Activated CD4-positive, CD25-positive, alpha-beta regulatory T cell treated with anti-CD3 and anti-CD28 coated beads, Interleukin-2, amount 50 U/mL, for 24 hours (primary cell): ENCODE measurements around the gene RAET1G.
"Not testable (repeated sequence)": the region's sequence is repeated elsewhere in the genome, so short reads cannot be mapped to it uniquely, and the experiment has no call there.

Source experiments
- ATAC-seq, 2 donors: fragments of 150-1000 bp; cut with Tn5 transposase; one replicate each; pipeline ENCODE4 v1.10.0; 2021; ENCODE audit warnings: mild to moderate bottlenecking in 1 of 2, moderate library complexity in 1 of 2

Gene RAET1G

DNA sequence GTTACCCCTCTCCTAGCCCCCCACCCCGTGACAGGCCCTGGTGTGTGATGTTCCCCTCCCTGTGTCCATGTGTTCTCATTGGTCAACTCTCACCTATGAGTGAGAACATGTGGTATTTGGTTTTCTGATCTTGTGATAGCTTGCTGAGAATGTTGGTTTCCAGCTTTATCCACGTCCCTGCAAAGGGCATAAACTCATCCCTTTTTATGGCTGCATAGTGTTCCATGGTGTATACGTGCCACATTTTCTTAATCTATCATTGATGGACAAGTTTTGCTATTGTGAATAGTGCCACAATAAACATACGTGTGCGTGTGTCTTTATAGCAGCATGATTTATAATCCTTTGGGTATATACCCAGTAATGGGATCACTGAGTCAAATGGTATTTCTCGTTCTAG, 31.1 kb downstream of the RAET1G start:
- not testable (repeated sequence) for ATAC-seq

DNA sequence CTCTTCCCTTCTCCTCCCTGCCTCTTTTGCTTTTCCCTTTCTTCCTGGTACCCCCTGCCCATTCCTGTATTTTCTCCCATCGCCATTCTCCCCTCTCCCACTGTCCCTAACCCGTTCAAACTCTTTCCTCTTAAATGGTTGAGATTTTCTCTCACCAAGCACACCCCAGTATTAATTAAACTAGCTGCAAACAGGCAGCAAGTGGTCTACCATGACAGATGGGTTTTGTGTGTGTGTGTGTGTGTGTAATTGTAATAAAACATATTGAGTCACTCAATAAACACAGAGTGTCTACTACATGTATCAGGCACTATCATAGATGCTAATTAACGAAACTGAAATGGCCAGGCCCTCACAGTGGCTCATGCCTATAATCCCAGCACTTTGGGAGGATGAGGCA, 31.7 kb downstream of the RAET1G start:
- no peak for ATAC-seq

DNA sequence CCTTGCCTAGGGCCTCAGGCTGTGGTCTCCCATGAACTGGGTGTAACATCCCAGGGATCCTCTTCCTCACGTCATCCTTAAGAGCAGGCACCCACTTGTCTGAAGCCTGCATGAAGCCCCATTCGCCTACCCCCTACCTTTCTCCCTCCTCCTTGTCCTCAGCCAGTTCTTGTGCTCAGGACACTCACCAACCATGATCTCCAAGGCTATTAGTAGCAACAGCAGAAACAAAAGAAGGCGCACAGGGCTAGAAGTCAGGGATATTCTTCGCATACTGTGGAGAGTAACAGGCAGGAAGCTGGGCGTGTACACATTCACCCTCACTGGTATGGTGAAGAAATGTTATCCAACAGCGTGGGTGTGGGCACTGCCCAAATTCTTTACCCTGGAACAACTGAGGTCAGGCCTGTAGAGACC, 32.3 kb downstream of the RAET1G start:
- no peak for ATAC-seq

DNA sequence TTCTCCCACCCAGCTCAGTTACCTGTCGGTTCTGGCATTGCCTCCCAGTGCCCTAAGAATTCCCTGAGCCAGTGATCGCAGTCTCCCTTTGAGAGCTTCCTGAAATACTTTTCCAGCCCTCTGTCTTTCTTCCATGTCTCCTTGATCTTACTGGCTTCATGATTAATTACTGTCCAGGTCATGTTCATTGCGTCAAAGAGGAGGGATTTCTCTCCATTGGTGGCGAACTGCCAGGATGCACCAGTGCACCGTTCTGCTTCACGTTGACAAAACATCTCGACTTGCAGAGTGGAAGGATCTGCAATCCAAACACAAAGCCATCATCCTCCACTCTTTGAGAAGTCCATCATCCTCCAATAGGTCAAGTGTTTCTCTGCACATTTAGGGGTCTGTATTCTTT, 33.6 kb downstream of the RAET1G start:
- ATAC-seq: no peak

DNA sequence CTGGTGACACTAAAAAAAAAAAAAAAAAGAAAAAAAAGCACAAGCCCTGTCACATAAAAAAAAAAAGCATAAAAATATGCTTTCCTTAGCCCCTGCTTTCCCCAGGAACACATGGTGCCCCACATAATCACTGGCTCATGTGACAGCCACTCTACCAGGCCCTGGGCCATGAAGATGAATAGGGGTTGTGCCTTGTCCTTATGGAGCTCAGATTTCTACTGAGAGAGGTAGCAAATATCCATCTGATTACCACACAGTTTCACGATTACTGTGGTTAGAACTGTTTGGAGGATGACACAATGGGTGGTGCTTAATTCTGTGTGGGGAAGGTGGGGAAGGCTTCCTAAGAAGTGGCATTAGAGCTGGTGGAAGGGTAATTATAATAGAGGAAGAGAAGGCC, 34.3 kb downstream of the RAET1G start:
- ATAC-seq: no peak

DNA sequence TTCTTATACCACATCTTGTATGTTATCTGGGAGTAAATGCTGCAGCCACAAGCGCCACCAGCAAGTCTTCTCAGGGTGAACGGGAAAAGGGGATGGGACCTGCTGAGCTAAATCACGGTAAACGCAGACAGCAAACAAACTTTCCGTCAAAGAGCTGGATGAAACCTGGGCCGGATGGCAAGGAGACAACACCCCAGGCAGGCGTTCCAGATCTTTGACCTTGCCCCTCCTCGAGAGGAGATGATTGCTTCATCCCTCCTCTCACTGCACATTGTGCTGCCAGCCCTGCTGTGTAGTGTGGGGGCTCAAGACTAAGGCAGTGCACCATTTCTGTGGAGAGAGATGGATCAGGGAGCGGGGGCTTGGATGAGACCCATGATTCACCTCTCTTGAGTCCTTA, 34.8 kb downstream of the RAET1G start:
- no peak for ATAC-seq

DNA sequence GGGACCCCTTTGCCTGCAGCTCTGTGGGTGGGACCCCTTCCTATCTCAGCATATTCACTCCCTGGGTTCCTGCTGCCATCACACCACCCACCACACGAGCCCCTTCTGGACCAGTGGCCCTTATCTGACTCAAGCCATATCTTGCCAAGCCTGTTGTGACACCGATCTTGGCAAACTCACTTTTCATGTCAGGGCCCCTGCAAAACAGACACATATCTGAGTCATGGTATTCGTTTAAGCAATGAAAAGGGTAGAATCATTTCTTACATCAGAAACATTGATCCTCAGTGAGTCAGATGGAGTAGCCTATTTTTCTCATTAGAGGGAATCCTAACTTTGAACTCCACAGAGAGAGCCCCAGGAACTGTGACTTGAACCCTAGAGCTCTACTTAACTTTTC, 35.6 kb downstream of the RAET1G start:
- no peak for ATAC-seq

DNA sequence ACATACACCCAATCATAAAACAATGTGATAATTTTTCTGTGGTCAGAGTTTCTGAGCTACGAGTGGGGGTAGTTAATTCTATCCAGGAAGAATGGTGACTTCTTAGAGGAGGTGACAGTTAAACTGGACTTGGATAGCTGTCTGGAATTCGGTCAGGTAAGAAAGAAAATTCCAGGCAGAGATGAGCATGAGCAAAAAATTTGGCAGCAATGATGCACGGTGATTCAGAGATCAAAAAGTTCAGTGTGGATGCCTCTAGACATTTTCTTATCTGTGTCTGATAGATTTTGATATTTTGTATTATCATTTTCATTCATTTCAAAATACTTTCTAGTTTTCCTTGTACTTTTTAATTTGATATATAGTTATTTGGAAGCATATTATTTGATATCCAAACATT, 37.0 kb downstream of the RAET1G start:
- ATAC-seq: no peak

DNA sequence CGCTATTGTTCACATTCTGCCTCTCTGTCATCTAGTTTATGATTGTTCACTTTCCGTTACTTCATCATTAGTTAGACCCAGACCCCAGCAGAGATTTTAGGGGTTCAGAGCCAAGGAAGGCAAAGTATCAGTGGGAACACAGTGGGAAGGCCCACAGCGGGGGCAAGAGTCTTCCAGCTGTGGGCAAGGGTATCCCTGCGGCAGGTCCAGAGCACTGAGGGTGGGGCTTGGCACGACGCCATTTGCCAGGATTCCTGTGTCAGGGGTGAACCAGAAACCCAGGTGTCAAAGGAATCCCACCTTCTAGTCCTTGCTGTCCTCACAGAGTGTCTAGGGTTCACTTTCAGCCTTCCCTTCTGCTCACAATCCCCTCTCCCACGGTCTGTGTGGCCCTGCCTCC, 38.3 kb downstream of the RAET1G start:
- no peak for ATAC-seq

DNA sequence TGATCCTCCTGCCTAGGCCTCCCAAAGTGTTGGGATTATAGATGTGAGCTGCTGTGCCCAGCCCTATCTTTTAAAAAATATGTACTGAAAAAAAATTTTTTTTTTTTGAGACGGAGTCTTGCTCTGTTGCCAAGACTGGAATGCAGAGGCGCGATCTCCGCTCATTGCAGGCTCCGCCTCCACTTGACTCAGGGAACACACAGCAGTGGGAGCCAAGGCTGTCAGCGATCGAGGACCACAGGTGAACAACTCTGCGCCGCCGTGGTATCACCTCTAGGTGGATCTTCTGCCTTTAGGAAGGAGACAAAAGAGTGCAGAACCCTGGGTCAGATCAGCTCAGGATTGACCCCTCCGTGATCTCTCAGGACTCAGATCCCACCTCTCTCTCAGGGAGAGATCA, 38.7 kb downstream of the RAET1G start:
- no peak for ATAC-seq

DNA sequence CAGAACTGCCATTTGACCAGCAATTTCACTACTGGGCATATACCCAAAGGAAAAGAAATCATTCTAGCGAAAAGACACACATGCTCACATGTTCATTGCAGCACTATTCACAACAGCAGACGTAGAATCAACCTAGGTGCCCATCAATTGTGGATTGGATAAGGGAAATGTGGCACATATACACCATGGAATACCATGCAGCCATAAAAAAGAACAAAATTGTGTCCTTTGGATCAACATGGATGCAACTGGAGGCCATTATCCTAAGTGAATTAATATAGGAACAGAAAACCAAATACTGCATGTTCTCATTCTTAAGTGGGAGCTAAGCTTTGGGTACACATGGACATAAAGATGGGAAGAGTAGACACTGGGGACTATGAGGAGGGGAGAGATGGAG, 41.1 kb downstream of the RAET1G start:
- no peak for ATAC-seq

DNA sequence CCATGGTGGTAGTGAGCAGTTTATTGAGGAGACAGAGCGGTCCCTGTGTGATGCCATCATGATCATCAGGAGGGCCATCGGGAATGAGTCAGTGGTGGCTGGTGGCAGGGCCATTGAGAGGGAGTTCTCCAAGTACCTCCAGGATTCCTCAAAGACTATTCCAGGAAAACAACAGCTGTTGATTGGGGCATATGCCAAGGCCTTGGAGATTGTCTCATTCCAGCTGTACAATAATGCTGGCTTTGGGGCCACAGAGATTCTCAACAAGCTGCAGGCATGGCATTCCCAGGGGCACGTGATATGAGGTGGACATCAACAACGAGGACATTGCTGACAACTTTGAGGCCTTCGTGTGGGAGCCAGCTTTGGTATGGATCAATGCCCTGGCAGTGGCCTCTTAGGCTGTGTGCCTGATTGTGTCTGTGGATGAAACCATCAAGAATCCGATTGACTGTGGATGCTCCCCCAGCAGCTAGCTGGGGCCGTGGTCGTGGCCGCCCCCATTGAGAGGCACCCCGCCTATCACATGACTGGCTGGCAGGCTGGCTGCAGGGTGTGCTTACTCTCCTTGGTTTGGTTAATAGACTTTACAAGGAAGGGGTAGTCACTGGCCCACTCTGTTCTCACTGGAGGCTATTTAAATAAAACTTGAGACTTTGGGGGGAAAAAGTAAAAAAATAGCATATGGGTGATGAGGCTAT, 41.7 kb downstream of the RAET1G start:
- ATAC-seq: no peak

DNA sequence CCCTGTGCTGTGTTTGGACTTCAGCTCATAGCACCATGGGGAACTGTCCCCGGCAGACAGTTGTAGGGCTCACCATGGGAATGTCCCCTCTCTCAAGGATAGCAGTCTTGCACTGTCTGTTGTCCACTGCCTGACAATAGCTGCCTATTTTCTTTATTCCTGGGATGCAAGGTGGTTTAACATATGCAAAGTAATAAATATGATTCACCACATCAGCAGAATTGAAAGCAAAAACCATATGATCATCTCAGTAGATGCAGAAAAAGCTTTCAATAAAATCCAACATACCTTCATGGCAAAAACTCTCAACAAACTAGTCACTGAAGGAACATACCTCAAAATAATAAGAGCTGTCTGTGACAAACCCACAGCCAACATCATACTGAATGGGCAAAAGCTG, 45.3 kb downstream of the RAET1G start:
- no peak for ATAC-seq

DNA sequence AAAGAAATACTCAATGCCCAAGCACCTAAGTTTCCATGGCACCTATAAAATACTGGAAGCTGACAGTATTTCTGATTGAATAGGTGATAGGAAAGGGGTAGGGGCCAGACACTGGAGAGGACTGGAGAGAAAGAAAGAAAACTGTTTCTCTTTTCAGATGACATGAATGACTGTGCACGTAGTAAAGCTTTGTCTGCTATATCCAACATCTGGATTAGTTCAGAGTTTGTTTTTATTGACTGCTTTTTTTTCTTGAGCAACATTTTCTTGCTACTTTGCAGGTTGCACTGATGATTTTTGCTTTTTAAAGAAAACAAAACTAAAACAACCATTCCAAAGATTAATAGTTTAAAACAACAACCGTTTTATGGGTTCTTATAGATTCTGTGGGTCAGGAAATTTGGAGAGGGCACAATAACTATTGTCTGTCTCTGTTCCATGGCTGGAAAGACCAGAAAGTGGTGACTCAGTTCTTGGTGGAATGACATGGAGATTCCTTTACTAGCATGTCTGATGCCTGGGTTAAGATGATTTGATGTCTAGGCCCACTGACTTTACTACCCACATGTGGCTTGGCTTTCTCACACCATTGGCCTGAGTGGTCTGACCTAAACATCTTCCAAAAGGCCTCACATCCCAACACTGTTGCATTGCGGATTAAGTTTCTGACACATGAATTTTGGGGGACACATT, 46.5 kb downstream of the RAET1G start:
- no peak for ATAC-seq

DNA sequence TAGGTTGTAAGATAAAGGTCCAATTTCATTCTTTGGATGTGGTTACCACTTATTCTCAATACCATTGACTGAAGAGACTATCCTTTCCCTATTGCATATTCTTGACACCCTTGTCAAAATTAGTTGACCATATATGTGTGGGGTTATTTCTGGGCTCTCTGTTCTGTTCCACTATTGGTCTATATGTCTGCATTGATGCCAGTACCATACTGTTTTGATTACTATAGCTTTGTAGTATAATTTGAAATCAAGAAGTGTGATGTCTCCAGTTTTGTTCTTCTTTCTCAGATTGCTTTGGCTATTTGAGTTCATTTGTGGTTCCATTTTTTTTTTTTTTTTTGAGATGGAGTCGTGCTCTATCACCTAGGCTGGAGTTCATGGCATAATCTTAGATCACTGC, 50.7 kb downstream of the RAET1G start:
- no peak for ATAC-seq

DNA sequence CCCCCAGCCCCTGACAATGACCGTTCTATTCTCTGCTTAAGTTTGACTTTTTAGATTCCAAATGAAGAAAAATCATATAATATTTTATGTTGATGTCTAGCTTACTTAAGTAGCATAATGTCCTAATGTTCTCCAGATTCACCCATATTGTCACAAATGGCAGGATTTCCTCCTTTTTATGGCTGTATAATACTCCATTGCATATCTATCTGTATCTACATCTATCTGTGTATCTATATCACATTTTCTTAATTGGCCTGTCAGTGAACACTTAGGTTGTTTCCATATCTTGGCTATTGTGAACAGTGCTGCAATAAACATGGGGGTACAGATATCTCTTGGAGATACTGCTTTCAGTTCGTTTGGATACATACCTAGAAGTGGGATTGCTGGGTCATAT, 51.7 kb downstream of the RAET1G start:
- no peak for ATAC-seq

DNA sequence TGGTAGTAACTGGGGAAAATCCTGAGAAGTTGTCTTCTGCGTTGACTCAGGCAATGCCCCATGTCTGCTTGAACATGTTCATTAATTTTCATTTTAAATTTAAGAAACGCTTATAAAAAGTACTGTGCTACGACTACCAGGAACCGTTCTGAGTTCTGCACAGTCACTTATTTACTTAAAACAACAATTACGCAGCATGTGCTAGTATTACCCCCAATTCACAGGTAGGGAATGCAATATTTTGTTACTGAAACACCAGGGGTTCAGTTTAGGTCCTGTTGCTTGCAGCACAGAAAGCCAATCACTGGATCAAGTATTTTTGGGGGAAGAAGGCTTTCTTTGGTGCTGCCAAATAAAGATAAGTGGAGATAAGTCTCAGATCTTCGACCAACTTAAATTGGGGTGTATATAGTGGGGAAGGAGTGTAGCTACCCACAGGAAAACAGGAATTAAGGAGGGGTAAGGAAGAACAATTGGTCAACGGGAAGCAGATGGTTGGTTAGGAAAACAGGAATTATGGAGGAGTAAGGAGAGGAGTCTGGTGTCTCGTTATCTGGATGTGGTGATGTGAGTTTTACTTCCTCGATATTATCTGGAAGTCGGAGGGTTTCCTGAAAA, 53.5 kb downstream of the RAET1G start:
- no peak for ATAC-seq

DNA sequence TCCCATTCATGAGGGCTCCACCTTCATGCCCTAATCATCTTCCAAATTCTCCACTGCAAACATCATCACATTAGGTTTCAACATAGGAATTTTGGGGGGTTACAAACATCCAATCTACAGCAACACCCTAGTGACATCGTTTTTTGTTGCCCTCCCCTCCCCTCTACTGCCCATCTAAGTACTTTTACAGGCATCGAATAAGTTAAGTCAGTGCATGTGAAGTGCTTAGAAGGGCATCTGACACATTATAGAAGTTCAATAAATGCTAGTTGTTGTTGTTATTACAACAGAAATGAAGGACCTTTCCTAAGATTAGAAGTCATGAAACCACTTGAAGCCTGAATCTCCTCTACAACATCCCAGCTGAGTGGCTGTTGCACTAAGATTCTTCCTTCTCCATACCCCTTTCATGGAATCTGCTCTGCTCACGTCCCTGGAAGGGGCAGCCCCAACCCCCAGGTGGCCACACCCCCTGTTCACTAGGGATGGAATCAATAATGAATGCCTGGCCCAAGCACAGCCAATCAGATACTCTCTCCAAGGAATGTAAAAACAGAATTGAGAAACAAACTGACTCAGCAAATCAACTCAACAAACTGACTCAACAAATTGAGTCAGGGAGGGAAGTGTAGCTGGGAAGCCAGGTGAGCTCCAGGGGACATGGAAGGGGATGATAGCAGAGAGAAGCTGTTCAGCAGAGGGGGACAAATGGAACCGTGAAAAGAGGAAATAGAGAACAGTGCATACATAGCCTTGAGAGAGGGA, 54.9 kb downstream of the RAET1G start:
- ATAC-seq: no peak
